ENCODE results near the gene FDXR. TPM values are rescaled to one million over a fixed set of nuclear protein-coding genes. Genes with fewer than 3 reads are reported as not detected.

Gene FDXR
- polyA plus RNA-seq, 1 donor from 2014 or later = 14.4 TPM

GRCh38 chr17:74850310-74850709 lies 22.5 kb downstream of the FDXR start:
- H3K27ac ChIP-seq (ENCODE audit: low read length) = no peak overlapping the region
- H3K9me3 ChIP-seq (ENCODE audit: low read length) = no peaks in the 10 kb centered on the region
- peaks cover 51% of the 10 kb centered on the region for H3K27me3 ChIP-seq (ENCODE audit: insufficient read depth, low read depth, low read length)
- H3K9ac ChIP-seq (ENCODE audit: low read length) = no peak overlapping the region
- no peaks in the 10 kb centered on the region for H3K9me2 ChIP-seq (ENCODE audit: insufficient read depth, low read length)
- TF ChIP-seq MXI1 (conservative IDR thresholded peaks at IDR 0.05; ENCODE audit: poor library complexity, severe bottlenecking) = no peak
- TF ChIP-seq EP300 (conservative IDR thresholded peaks at IDR 0.05; ENCODE audit: poor library complexity, severe bottlenecking) = no peak
- TF ChIP-seq SMC3 (conservative IDR thresholded peaks at IDR 0.05; ENCODE audit: poor library complexity) = no peak
- no peaks in the 10 kb centered on the region for H4K20me1 ChIP-seq (ENCODE audit: insufficient read depth)
- H3K79me2 ChIP-seq (replicated peaks; ENCODE audit: insufficient read depth, low read length) = no peaks in the 10 kb centered on the region
- no peak overlapping the region for H2AFZ ChIP-seq (ENCODE audit: low read depth, low read length)
- H3K4me2 ChIP-seq (ENCODE audit: low read length) = no peak overlapping the region
- H3K36me3 ChIP-seq (ENCODE audit: insufficient read depth, low read length) = no peaks in the 10 kb centered on the region
- H3K4me3 ChIP-seq (ENCODE audit: low read length) = no peak overlapping the region
- no peaks in the 10 kb centered on the region for H3F3A ChIP-seq (ENCODE audit: insufficient read depth, low read length, poor library complexity, severe bottlenecking)

DNA sequence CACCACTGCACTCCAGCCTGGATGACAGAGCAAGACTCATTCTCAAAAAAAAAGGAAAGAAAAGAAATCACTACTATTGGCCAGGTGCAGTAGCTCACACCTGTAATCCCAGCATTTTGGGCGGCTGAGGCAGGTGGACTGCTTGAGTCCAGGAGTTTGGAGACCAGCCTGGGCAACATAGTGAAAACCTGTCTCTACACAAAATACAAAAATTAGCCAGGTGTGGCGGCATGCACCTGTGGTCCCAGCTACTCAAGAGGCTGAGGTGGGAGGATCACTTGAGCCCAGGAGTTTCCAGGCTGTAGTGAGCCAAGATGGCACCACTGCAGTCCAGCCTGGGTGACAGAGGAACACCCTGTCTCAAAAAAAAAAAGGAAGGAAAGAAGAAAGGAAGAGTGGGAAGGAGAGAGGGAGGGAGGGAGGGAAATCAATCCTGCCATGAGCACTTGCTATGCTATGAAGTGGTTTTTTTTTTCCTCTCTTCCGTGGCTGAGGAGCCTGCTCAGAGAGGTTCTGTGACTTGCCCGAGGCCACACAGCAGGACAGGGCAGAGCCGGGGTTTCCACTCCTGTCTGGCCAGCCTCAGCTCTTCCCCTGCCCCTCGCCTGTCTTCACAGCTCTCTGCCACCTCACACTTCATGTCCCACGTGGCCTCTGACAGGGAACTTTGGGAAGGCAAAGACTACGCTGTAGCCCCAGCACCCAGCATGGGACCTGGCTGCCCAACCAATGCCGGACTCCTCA lies 24.0 kb downstream of the FDXR start:
- Histone ChIP-seq H3K9me2 (ENCODE audit: insufficient read depth, low read length) (no peaks in the 10 kb centered on the region), H2AFZ (ENCODE audit: low read depth, low read length) (no peak overlapping the region), H3K4me2 (ENCODE audit: low read length) (no peak overlapping the region), H4K20me1 (ENCODE audit: insufficient read depth) (no peaks in the 10 kb centered on the region), H3K27ac (ENCODE audit: low read length) (no peak overlapping the region), H3K36me3 (ENCODE audit: insufficient read depth, low read length) (no peaks in the 10 kb centered on the region), H3K4me3 (ENCODE audit: low read length) (no peak overlapping the region), H3K9ac (ENCODE audit: low read length) (no peak overlapping the region), H3K9me3 (ENCODE audit: low read length) (no peaks in the 10 kb centered on the region), H3K27me3 (ENCODE audit: insufficient read depth, low read depth, low read length) (peaks cover 44% of the 10 kb centered on the region), H3K79me2 (replicated peaks; ENCODE audit: insufficient read depth, low read length) (no peaks in the 10 kb centered on the region), H3F3A (ENCODE audit: insufficient read depth, low read length, poor library complexity, severe bottlenecking) (no peaks in the 10 kb centered on the region)
- TF ChIP-seq, protein P1, sequence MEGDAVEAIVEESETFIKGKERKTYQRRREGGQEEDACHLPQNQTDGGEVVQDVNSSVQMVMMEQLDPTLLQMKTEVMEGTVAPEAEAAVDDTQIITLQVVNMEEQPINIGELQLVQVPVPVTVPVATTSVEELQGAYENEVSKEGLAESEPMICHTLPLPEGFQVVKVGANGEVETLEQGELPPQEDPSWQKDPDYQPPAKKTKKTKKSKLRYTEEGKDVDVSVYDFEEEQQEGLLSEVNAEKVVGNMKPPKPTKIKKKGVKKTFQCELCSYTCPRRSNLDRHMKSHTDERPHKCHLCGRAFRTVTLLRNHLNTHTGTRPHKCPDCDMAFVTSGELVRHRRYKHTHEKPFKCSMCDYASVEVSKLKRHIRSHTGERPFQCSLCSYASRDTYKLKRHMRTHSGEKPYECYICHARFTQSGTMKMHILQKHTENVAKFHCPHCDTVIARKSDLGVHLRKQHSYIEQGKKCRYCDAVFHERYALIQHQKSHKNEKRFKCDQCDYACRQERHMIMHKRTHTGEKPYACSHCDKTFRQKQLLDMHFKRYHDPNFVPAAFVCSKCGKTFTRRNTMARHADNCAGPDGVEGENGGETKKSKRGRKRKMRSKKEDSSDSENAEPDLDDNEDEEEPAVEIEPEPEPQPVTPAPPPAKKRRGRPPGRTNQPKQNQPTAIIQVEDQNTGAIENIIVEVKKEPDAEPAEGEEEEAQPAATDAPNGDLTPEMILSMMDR (IDR thresholded peaks at IDR 0.05; ENCODE audit: poor library complexity, severe bottlenecking) = no peak
- no peak for TF ChIP-seq MXI1 (conservative IDR thresholded peaks at IDR 0.05; ENCODE audit: poor library complexity, severe bottlenecking)
- no peak for TF ChIP-seq RAD21 (conservative IDR thresholded peaks at IDR 0.05)

DNA sequence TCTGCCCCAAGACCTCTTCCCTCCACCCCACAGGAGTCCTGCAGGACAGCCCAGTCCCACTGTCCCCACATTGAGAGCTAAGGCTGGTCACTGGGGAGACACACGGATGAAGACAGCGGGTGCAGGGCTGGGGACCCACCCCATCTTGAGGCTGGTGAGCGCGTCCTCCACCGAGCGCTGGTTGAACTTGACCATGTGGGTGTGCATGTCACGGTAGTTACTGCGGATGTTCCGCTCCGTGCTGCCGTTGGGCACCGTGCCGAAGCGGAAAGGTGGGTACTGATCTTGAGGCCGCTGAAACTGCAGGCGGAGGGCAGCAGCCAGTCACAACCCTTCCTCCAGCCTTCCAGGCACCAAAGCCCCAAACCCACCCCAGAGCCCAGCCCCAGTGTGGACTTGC lies 26.2 kb downstream of the FDXR start:
- Histone ChIP-seq H4K20me1 (ENCODE audit: insufficient read depth) (no peaks in the 10 kb centered on the region), H3K27ac (ENCODE audit: low read length) (no peak overlapping the region), H3K4me2 (ENCODE audit: low read length) (no peak overlapping the region), H3K9ac (ENCODE audit: low read length) (no peak overlapping the region), H3K27me3 (ENCODE audit: insufficient read depth, low read depth, low read length) (peaks cover 41% of the 10 kb centered on the region), H2AFZ (ENCODE audit: low read depth, low read length) (no peak overlapping the region), H3K4me3 (ENCODE audit: low read length) (no peak overlapping the region), H3K9me2 (ENCODE audit: insufficient read depth, low read length) (no peaks in the 10 kb centered on the region), H3K79me2 (replicated peaks; ENCODE audit: insufficient read depth, low read length) (no peaks in the 10 kb centered on the region), H3K36me3 (ENCODE audit: insufficient read depth, low read length) (no peaks in the 10 kb centered on the region), H3F3A (ENCODE audit: insufficient read depth, low read length, poor library complexity, severe bottlenecking) (no peaks in the 10 kb centered on the region), H3K9me3 (ENCODE audit: low read length) (no peaks in the 10 kb centered on the region)
- TF ChIP-seq EZH2 (IDR thresholded peaks at IDR 0.05; ENCODE audit: borderline replicate concordance, insufficient read depth, low read length, poor library complexity, severe bottlenecking) (no peak), EP300 (conservative IDR thresholded peaks at IDR 0.05; ENCODE audit: poor library complexity, severe bottlenecking) (no peak)
- TF ChIP-seq, protein P1 (IDR thresholded peaks at IDR 0.05; ENCODE audit: poor library complexity, severe bottlenecking) = no peak
- TF ChIP-seq, protein P2, sequence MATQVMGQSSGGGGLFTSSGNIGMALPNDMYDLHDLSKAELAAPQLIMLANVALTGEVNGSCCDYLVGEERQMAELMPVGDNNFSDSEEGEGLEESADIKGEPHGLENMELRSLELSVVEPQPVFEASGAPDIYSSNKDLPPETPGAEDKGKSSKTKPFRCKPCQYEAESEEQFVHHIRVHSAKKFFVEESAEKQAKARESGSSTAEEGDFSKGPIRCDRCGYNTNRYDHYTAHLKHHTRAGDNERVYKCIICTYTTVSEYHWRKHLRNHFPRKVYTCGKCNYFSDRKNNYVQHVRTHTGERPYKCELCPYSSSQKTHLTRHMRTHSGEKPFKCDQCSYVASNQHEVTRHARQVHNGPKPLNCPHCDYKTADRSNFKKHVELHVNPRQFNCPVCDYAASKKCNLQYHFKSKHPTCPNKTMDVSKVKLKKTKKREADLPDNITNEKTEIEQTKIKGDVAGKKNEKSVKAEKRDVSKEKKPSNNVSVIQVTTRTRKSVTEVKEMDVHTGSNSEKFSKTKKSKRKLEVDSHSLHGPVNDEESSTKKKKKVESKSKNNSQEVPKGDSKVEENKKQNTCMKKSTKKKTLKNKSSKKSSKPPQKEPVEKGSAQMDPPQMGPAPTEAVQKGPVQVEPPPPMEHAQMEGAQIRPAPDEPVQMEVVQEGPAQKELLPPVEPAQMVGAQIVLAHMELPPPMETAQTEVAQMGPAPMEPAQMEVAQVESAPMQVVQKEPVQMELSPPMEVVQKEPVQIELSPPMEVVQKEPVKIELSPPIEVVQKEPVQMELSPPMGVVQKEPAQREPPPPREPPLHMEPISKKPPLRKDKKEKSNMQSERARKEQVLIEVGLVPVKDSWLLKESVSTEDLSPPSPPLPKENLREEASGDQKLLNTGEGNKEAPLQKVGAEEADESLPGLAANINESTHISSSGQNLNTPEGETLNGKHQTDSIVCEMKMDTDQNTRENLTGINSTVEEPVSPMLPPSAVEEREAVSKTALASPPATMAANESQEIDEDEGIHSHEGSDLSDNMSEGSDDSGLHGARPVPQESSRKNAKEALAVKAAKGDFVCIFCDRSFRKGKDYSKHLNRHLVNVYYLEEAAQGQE (IDR thresholded peaks at IDR 0.05; ENCODE audit: borderline replicate concordance) = no peak

Measured in neural cell (in vitro differentiated cells).